A549 (cell line): ENCODE measurements around the gene ABCB8.

Source experiments
- BHLHE40 ChIP-seq: IDR thresholded peaks from 2 replicates; pipeline ENCODE4 v1.6.1; 2012; ENCODE audit warnings: low read depth, low read length, inconsistent platforms
- CTCF ChIP-seq: fragments of >200 bp; sonication (Bioruptor Twin); formaldehyde crosslinking; IDR thresholded peaks from 3 replicates; pipeline ENCODE4 v1.5.1; 2016
- HOXA7 ChIP-seq: fragments of 250-450 bp; sonication (Bioruptor Pico); IDR thresholded peaks from 2 replicates; pipeline ENCODE4 v1.5.0; 2020; ENCODE audit warnings: mild to moderate bottlenecking, moderate library complexity
- KDM1A ChIP-seq: fragments of 200-600 bp; sonication (generic); IDR thresholded peaks from 2 replicates; pipeline ENCODE4 v1.6.1; 2016; ENCODE audit warnings: low read depth, mild to moderate bottlenecking
- MAFK ChIP-seq: fragments of 450-650 bp; IDR thresholded peaks from 2 replicates; pipeline ENCODE4 v1.6.1; 2014; ENCODE audit not compliant: partially characterized antibody
- NR3C1 ChIP-seq: fragments of >200 bp; sonication (Bioruptor Twin); formaldehyde crosslinking; IDR thresholded peaks from 3 replicates; pipeline ENCODE4 v1.6.1; 2017
- POLR2A ChIP-seq: IDR thresholded peaks from 2 replicates; pipeline ENCODE4 v1.6.1; 2012; ENCODE audit warnings: mild to moderate bottlenecking, low read length

- TF ChIP-seq NR3C1 (no peak), KDM1A (no peak), CTCF (no peak), BHLHE40 (no peak), MAFK (no peak), POLR2A (no peak), HOXA7 (CRISPR knock-in tag) (no peak)
Observed at GRCh38 chr7:150993511-150993910, 34.7 kb upstream of the ABCB8 start.
